PFSK-1 (cell line): ENCODE measurements around the gene ADM.

Experiments
- FOXP2 ChIP-seq: optimal IDR thresholded peaks from 2 replicates; pipeline ENCODE3; 2011; ENCODE audit warnings: borderline replicate concordance, control low read depth, inconsistent platforms; ENCODE audit not compliant: insufficient read depth; ENCODE audit errors: extremely low read length, extremely low read depth
- POLR2AphosphoS5 ChIP-seq: IDR thresholded peaks from 2 replicates; pipeline ENCODE4 v1.6.1; 2012; ENCODE audit warnings: low read depth, mild to moderate bottlenecking, control low read depth, low read length, moderate library complexity
- REST ChIP-seq, 2 experiments: IDR thresholded peaks; 2 replicates each; pipeline versions ENCODE4 v1.6.1 to v1.8.0; 2011 to 2012; ENCODE audit warnings: low read depth in 2 of 2, low read length in 2 of 2, control low read depth in 1 of 2, inconsistent platforms in 1 of 2, mild to moderate bottlenecking in 1 of 2, moderate library complexity in 1 of 2; ENCODE audit not compliant: insufficient read depth in 1 of 2
- SIN3A ChIP-seq: IDR thresholded peaks from 2 replicates; pipeline ENCODE4 v1.6.1; 2012; ENCODE audit warnings: mild to moderate bottlenecking, low read length, moderate library complexity, borderline replicate concordance; ENCODE audit not compliant: insufficient read depth
- TAF1 ChIP-seq: IDR thresholded peaks from 2 replicates; pipeline ENCODE4 v1.6.1; 2012; ENCODE audit warnings: low read length, control low read depth, borderline replicate concordance; ENCODE audit not compliant: insufficient read depth

Gene ADM

GRCh38 chr11:10273738-10274137, 31.1 kb upstream of the ADM start:
- TF ChIP-seq SIN3A (no peak), POLR2AphosphoS5 (no peak), TAF1 (no peak), REST (IDR thresholded peaks at IDR 0.05; ENCODE audit: insufficient read depth in 1 of 2, low read depth in 2 of 2, low read length in 2 of 2) (no peak), FOXP2 (no peak)

- TF ChIP-seq REST (IDR thresholded peaks at IDR 0.05; ENCODE audit: insufficient read depth in 1 of 2, low read depth in 2 of 2, low read length in 2 of 2): no peak
- no peak for TF ChIP-seq TAF1
- TF ChIP-seq FOXP2: no peak
- no peak for TF ChIP-seq POLR2AphosphoS5
- TF ChIP-seq SIN3A: no peak
These were observed 30.1 kb upstream of the ADM start for GRCh38 chr11:10274726-10275125.

- TF ChIP-seq TAF1 (no peak), REST (IDR thresholded peaks at IDR 0.05; ENCODE audit: insufficient read depth in 1 of 2, low read depth in 2 of 2, low read length in 2 of 2) (no peak), POLR2AphosphoS5 (no peak)
These were observed 29.2 kb upstream of the ADM start for GRCh38 chr11:10275714-10276113.

- no peak for TF ChIP-seq FOXP2
- no peak for TF ChIP-seq TAF1
- no peak for TF ChIP-seq POLR2AphosphoS5
- no peak for TF ChIP-seq REST (IDR thresholded peaks at IDR 0.05; ENCODE audit: insufficient read depth in 1 of 2, low read depth in 2 of 2, low read length in 2 of 2)
- no peak for TF ChIP-seq SIN3A
These were observed 22.8 kb upstream of the ADM start for GRCh38 chr11:10282117-10282516.

GRCh38 chr11:10283991-10284390, 20.9 kb upstream of the ADM start:
- TF ChIP-seq POLR2AphosphoS5 (no peak), SIN3A (no peak), TAF1 (no peak), REST (IDR thresholded peaks at IDR 0.05; ENCODE audit: insufficient read depth in 1 of 2, low read depth in 2 of 2, low read length in 2 of 2) (no peak), FOXP2 (no peak)
